ENCODE results near the gene SHROOM3. TPM values are rescaled to one million over a fixed set of nuclear protein-coding genes. Genes with fewer than 3 reads are reported as not detected.

Gene SHROOM3
- total and polyA plus RNA-seq, 2 experiments from 2014 or later: 11.3 to 73.5 TPM

DNA sequence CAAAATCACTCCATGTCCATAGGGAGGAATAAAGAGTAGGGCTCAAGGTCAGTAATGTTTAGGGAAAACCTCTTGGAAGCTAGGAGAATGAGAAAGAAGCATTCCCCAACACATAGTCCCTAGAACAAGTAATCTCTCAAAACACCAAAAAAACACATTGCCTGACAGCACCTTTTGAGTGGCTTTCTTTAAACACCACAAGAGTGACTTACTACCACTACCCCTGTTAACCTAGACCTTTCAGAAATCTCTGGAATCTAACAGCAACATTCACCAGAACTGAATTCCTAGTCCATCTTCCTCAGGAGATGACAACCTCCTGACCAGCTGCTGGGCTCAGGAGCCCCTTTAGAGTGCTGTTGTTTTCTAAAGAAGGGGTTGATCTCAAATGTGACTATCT lies 320.7 kb downstream of the SHROOM3 start:
- TF ChIP-seq ZNF114 (CRISPR knock-in tag; IDR thresholded peaks at IDR 0.05): no peak
- TF ChIP-seq EZH2 (IDR thresholded peaks at IDR 0.05; ENCODE audit: low read depth, unreplicated experiment): no peak
- TF ChIP-seq, protein P1, sequence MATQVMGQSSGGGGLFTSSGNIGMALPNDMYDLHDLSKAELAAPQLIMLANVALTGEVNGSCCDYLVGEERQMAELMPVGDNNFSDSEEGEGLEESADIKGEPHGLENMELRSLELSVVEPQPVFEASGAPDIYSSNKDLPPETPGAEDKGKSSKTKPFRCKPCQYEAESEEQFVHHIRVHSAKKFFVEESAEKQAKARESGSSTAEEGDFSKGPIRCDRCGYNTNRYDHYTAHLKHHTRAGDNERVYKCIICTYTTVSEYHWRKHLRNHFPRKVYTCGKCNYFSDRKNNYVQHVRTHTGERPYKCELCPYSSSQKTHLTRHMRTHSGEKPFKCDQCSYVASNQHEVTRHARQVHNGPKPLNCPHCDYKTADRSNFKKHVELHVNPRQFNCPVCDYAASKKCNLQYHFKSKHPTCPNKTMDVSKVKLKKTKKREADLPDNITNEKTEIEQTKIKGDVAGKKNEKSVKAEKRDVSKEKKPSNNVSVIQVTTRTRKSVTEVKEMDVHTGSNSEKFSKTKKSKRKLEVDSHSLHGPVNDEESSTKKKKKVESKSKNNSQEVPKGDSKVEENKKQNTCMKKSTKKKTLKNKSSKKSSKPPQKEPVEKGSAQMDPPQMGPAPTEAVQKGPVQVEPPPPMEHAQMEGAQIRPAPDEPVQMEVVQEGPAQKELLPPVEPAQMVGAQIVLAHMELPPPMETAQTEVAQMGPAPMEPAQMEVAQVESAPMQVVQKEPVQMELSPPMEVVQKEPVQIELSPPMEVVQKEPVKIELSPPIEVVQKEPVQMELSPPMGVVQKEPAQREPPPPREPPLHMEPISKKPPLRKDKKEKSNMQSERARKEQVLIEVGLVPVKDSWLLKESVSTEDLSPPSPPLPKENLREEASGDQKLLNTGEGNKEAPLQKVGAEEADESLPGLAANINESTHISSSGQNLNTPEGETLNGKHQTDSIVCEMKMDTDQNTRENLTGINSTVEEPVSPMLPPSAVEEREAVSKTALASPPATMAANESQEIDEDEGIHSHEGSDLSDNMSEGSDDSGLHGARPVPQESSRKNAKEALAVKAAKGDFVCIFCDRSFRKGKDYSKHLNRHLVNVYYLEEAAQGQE (IDR thresholded peaks at IDR 0.05; ENCODE audit: unreplicated experiment): no peak
- no peak for TF ChIP-seq CREB1 (CRISPR knock-in tag; IDR thresholded peaks at IDR 0.05; ENCODE audit: low read depth)
- no peak for TF ChIP-seq ZNF331 (CRISPR knock-in tag; IDR thresholded peaks at IDR 0.05; ENCODE audit: low read depth)
- TF ChIP-seq, protein P2, sequence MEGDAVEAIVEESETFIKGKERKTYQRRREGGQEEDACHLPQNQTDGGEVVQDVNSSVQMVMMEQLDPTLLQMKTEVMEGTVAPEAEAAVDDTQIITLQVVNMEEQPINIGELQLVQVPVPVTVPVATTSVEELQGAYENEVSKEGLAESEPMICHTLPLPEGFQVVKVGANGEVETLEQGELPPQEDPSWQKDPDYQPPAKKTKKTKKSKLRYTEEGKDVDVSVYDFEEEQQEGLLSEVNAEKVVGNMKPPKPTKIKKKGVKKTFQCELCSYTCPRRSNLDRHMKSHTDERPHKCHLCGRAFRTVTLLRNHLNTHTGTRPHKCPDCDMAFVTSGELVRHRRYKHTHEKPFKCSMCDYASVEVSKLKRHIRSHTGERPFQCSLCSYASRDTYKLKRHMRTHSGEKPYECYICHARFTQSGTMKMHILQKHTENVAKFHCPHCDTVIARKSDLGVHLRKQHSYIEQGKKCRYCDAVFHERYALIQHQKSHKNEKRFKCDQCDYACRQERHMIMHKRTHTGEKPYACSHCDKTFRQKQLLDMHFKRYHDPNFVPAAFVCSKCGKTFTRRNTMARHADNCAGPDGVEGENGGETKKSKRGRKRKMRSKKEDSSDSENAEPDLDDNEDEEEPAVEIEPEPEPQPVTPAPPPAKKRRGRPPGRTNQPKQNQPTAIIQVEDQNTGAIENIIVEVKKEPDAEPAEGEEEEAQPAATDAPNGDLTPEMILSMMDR (conservative IDR thresholded peaks at IDR 0.05; ENCODE audit: low read depth in 2 of 2): no peak
- TF ChIP-seq NANOG (IDR thresholded peaks at IDR 0.05; ENCODE audit: borderline replicate concordance): no peak
- TF ChIP-seq JUNB (IDR thresholded peaks at IDR 0.05; ENCODE audit: unreplicated experiment): no peak
- no peak for TF ChIP-seq POLR2AphosphoS5 (IDR thresholded peaks at IDR 0.05; ENCODE audit: low read depth)
- TF ChIP-seq, protein P3, sequence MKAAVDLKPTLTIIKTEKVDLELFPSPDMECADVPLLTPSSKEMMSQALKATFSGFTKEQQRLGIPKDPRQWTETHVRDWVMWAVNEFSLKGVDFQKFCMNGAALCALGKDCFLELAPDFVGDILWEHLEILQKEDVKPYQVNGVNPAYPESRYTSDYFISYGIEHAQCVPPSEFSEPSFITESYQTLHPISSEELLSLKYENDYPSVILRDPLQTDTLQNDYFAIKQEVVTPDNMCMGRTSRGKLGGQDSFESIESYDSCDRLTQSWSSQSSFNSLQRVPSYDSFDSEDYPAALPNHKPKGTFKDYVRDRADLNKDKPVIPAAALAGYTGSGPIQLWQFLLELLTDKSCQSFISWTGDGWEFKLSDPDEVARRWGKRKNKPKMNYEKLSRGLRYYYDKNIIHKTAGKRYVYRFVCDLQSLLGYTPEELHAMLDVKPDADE (IDR thresholded peaks at IDR 0.05): no peak
- no peak for TF ChIP-seq EZH2phosphoT487 (IDR thresholded peaks at IDR 0.05; ENCODE audit: unreplicated experiment)
- TF ChIP-seq, protein P4, sequence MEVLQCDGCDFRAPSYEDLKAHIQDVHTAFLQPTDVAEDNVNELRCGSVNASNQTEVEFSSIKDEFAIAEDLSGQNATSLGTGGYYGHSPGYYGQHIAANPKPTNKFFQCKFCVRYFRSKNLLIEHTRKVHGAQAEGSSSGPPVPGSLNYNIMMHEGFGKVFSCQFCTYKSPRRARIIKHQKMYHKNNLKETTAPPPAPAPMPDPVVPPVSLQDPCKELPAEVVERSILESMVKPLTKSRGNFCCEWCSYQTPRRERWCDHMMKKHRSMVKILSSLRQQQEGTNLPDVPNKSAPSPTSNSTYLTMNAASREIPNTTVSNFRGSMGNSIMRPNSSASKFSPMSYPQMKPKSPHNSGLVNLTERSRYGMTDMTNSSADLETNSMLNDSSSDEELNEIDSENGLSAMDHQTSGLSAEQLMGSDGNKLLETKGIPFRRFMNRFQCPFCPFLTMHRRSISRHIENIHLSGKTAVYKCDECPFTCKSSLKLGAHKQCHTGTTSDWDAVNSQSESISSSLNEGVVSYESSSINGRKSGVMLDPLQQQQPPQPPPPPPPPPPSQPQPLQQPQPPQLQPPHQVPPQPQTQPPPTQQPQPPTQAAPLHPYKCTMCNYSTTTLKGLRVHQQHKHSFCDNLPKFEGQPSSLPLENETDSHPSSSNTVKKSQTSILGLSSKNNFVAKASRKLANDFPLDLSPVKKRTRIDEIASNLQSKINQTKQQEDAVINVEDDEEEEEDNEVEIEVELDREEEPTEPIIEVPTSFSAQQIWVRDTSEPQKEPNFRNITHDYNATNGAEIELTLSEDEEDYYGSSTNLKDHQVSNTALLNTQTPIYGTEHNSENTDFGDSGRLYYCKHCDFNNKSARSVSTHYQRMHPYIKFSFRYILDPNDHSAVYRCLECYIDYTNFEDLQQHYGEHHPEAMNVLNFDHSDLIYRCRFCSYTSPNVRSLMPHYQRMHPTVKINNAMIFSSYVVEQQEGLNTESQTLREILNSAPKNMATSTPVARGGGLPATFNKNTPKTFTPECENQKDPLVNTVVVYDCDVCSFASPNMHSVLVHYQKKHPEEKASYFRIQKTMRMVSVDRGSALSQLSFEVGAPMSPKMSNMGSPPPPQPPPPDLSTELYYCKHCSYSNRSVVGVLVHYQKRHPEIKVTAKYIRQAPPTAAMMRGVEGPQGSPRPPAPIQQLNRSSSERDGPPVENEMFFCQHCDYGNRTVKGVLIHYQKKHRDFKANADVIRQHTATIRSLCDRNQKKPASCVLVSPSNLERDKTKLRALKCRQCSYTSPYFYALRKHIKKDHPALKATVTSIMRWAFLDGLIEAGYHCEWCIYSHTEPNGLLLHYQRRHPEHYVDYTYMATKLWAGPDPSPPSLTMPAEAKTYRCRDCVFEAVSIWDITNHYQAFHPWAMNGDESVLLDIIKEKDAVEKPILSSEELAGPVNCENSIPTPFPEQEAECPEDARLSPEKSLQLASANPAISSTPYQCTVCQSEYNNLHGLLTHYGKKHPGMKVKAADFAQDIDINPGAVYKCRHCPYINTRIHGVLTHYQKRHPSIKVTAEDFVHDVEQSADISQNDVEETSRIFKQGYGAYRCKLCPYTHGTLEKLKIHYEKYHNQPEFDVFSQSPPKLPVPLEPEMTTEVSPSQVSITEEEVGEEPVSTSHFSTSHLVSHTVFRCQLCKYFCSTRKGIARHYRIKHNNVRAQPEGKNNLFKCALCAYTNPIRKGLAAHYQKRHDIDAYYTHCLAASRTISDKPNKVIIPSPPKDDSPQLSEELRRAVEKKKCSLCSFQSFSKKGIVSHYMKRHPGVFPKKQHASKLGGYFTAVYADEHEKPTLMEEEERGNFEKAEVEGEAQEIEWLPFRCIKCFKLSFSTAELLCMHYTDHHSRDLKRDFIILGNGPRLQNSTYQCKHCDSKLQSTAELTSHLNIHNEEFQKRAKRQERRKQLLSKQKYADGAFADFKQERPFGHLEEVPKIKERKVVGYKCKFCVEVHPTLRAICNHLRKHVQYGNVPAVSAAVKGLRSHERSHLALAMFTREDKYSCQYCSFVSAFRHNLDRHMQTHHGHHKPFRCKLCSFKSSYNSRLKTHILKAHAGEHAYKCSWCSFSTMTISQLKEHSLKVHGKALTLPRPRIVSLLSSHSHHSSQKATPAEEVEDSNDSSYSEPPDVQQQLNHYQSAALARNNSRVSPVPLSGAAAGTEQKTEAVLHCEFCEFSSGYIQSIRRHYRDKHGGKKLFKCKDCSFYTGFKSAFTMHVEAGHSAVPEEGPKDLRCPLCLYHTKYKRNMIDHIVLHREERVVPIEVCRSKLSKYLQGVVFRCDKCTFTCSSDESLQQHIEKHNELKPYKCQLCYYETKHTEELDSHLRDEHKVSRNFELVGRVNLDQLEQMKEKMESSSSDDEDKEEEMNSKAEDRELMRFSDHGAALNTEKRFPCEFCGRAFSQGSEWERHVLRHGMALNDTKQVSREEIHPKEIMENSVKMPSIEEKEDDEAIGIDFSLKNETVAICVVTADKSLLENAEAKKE (CRISPR knock-in tag; IDR thresholded peaks at IDR 0.05): no peak
- no peak overlapping the region for H3K27ac Mint-ChIP-seq
- Histone ChIP-seq H3K27me3 (ENCODE audit: insufficient read depth) (no peaks in the 10 kb centered on the region), H2AFZ (no peak overlapping the region), H3K36me3 (ENCODE audit: insufficient read depth) (peaks cover 55% of the 10 kb centered on the region), H3K4me1 (ENCODE audit: insufficient read depth) (no peaks in the 10 kb centered on the region), H3K27ac (ENCODE audit: low read depth) (no peak overlapping the region), H3F3A (replicated peaks; ENCODE audit: low read depth) (0 out of 2 replicates have a peak, but pooled peaks cover 5% of the 10 kb centered on the region), H3K4me2 (no peak overlapping the region), H4K20me1 (replicated peaks; ENCODE audit: insufficient read depth) (0 out of 2 replicates have a peak, but pooled peaks cover 5% of the 10 kb centered on the region), H3K9me2 (ENCODE audit: insufficient read depth) (no peaks in the 10 kb centered on the region), H3K79me2 (replicated peaks; ENCODE audit: insufficient read depth) (peaks cover 7% of the 10 kb centered on the region; the same call in 1 of the 2 replicates), H3K4me3 (no peak overlapping the region)
- peaks cover 5% of the 10 kb centered on the region; the same call in 1 of the 3 replicates for H3K9me3 Mint-ChIP-seq
- no peak for DNase-seq (ENCODE audit: low spot score)
- no peak overlapping the region for H3K4me3 Mint-ChIP-seq
- H3K36me3 Mint-ChIP-seq (ENCODE audit: low read depth): peaks cover 69% of the 10 kb centered on the region
- peaks cover 6% of the 10 kb centered on the region for H3K4me1 Mint-ChIP-seq
- ATAC-seq: no peak
- H3K27me3 Mint-ChIP-seq (ENCODE audit: insufficient read depth, low read depth, poor library complexity): peaks cover 9% of the 10 kb centered on the region

Data from GM23338 (cell line).